ENCODE results near the gene ACACA.

The ACACA gene

DNA sequence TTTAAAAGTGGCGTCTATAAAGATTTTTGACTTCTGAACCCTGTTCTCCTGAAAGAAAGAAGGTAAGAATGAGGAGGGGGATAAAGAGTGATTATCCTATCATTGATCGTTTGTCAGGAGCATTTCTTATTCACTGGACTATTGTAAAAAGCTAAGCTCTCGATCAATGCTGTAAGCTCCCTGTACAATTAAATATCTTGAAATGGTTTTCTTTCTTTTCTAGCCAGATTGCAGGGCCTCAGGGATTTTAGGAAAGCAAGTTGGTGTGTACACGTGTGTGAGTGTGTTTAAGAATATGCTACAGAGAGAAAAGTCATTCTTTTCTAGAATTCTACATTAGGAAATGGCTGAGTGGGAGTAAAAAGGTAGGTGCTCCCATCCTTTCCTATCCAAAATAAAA lies 303.4 kb downstream of the ACACA start:
- no peak for TF ChIP-seq CTCF (conservative IDR thresholded peaks at IDR 0.05; ENCODE audit: low read depth, low read length)
- H3K4me3 ChIP-seq (ENCODE audit: low read length): no peak overlapping the region
- no peak for DNase-seq (ENCODE audit: low read depth)

GRCh38 chr17:37101306-37101705 lies 305.3 kb downstream of the ACACA start:
- no peak overlapping the region for H3K4me3 ChIP-seq (ENCODE audit: low read length)
- no peak for DNase-seq (ENCODE audit: low read depth)
- no peak for TF ChIP-seq CTCF (conservative IDR thresholded peaks at IDR 0.05; ENCODE audit: low read depth, low read length)

GRCh38 chr17:37100231-37100630 lies 306.4 kb downstream of the ACACA start:
- TF ChIP-seq CTCF (conservative IDR thresholded peaks at IDR 0.05; ENCODE audit: low read depth, low read length): no peak
- DNase-seq (ENCODE audit: low read depth): no peak
- H3K4me3 ChIP-seq (ENCODE audit: low read length): no peak overlapping the region

GRCh38 chr17:37098910-37099664 lies 307.5 kb downstream of the ACACA start:
- no peak for TF ChIP-seq CTCF (conservative IDR thresholded peaks at IDR 0.05; ENCODE audit: low read depth, low read length)
- H3K4me3 ChIP-seq (ENCODE audit: low read length): no peak overlapping the region
- no peak for DNase-seq (ENCODE audit: low read depth)

DNA sequence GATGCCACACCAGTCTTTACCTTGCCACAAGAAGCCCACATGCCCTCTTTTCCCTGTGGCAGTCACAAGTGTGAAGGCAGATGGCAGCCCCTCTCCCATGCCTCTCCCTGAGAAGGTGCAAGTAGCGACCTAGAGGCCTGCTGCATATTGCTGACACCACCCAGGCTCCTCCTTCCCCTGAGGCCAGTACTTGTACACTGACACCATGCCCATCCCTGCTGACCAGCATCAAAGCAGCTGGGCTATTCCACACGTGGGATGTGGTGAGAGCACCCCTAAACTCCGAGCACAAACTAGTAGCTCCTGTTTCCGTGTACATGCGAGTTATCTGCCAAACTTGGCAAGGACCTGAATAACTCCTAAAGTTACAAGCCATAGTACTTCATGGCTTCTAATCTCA lies 308.5 kb downstream of the ACACA start:
- DNase-seq (ENCODE audit: low read depth): no peak
- no peak overlapping the region for H3K4me3 ChIP-seq (ENCODE audit: low read length)
- no peak for TF ChIP-seq CTCF (conservative IDR thresholded peaks at IDR 0.05; ENCODE audit: low read depth, low read length)

DNA sequence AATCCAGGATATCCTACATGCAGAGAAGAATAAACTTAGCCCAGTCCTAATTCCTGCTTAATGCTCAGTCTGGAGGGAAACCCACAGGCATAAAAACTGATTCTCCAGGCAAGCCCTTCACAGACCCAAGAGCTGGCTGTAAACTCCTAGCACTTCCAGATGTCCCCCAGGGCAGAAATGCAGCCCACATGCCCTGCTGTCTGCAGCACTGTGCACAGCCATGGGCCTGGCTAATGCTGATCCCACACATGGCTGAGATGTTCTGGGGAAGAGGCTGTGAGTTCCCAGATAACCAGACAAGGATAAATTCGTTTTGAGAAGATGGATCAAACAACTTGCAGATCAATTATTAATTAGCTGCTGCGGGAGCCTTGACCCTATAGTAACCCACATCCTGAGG lies 309.5 kb downstream of the ACACA start:
- DNase-seq (ENCODE audit: low read depth): no peak
- TF ChIP-seq CTCF (conservative IDR thresholded peaks at IDR 0.05; ENCODE audit: low read depth, low read length): no peak
- H3K4me3 ChIP-seq (ENCODE audit: low read length): no peak overlapping the region

- no peak for TF ChIP-seq CTCF (conservative IDR thresholded peaks at IDR 0.05; ENCODE audit: low read depth, low read length)
- DNase-seq (ENCODE audit: low read depth): no peak
- no peak overlapping the region for H3K4me3 ChIP-seq (ENCODE audit: low read length)
Measured at GRCh38 chr17:37096071-37096470, 310.6 kb downstream of the ACACA start.

Data from retinal pigment epithelial cell (primary cell).